ENCODE data around the gene ACSM5.

DNA sequence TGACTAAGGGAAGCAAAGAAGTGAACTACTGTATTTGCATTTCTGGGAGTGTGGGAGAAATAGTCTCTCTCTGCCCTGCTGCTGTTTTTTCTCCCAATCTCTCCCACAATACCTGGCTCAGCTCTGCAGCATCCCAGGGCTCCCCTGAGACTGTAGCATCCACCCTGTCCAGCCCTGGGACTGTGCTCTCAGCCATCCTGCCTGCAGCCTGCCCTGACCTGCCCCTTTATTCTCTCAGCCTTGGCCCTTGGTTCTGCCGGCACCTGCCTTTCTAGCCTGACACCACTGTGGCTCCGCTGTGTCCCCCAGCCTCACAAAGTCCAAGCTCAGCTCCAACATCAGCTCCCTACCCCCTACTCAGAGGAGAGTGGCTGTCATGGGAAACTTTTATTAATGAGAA is 6.7 kb upstream of the ACSM5 start:
- TF ChIP-seq, protein P1, sequence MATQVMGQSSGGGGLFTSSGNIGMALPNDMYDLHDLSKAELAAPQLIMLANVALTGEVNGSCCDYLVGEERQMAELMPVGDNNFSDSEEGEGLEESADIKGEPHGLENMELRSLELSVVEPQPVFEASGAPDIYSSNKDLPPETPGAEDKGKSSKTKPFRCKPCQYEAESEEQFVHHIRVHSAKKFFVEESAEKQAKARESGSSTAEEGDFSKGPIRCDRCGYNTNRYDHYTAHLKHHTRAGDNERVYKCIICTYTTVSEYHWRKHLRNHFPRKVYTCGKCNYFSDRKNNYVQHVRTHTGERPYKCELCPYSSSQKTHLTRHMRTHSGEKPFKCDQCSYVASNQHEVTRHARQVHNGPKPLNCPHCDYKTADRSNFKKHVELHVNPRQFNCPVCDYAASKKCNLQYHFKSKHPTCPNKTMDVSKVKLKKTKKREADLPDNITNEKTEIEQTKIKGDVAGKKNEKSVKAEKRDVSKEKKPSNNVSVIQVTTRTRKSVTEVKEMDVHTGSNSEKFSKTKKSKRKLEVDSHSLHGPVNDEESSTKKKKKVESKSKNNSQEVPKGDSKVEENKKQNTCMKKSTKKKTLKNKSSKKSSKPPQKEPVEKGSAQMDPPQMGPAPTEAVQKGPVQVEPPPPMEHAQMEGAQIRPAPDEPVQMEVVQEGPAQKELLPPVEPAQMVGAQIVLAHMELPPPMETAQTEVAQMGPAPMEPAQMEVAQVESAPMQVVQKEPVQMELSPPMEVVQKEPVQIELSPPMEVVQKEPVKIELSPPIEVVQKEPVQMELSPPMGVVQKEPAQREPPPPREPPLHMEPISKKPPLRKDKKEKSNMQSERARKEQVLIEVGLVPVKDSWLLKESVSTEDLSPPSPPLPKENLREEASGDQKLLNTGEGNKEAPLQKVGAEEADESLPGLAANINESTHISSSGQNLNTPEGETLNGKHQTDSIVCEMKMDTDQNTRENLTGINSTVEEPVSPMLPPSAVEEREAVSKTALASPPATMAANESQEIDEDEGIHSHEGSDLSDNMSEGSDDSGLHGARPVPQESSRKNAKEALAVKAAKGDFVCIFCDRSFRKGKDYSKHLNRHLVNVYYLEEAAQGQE (IDR thresholded peaks at IDR 0.05; ENCODE audit: insufficient read depth in 1 of 2, low read depth in 2 of 2, low read length in 2 of 2), result no peak
- TF ChIP-seq TAF1 (IDR thresholded peaks at IDR 0.05; ENCODE audit: borderline replicate concordance, insufficient read depth, low read length) (no peak), POLR2AphosphoS5 (IDR thresholded peaks at IDR 0.05; ENCODE audit: low read depth, low read length) (no peak)

Measured in PFSK-1 (cell line).